ENCODE measurements around the gene RXFP3. TPM values are rescaled to one million over a fixed set of nuclear protein-coding genes. Genes with fewer than 3 reads are reported as not detected.

RXFP3 gene
- total and polyA plus RNA-seq, 2 of the 8 experiments (the other 6 are each of a cell fraction or from before 2014, with no cell fraction given), result 0.15 TPM; not detected in 1

GRCh38 chr5:33905381-33905780 lies 30.8 kb upstream of the RXFP3 start:
- ChIA-PET POLR2A (ENCODE audit: partially characterized antibody) (no interaction called here), CTCF (ENCODE audit: partially characterized antibody) (no interaction called here)
- no peaks in the 10 kb centered on the region for H3K27me3 ChIP-seq (replicated peaks in 1 of 4; ENCODE audit: control insufficient read depth in 3 of 4, extremely low read depth in 1 of 4, insufficient read depth in 3 of 4, low read length in 3 of 4)
- no peaks in the 10 kb centered on the region for H3K36me3 ChIP-seq (ENCODE audit: control insufficient read depth in 2 of 4, insufficient read depth in 4 of 4, low read length in 3 of 4)
- no peak overlapping the region for H2BK120ac ChIP-seq (replicated peaks; ENCODE audit: low read depth, low read length)
- H3K9ac ChIP-seq (replicated peaks in 1 of 4; ENCODE audit: extremely low read depth in 1 of 4, low read depth in 3 of 4, low read length in 3 of 4), result no peak overlapping the region
- peaks cover 10 to 19% of the 10 kb centered on the region in 2 experiments; a peak in 3 of 4 replicates for H3K9me3 ChIP-seq (ENCODE audit: insufficient read depth in 2 of 2, low read depth in 1 of 2, low read length in 1 of 2)
- no peak overlapping the region for H3K4me2 ChIP-seq (ENCODE audit: insufficient read depth in 1 of 2, low read depth in 2 of 2, low read length in 2 of 2)
- H4K91ac ChIP-seq (replicated peaks; ENCODE audit: insufficient read length, low read length), result no peak overlapping the region
- no peak overlapping the region for H3K14ac ChIP-seq (ENCODE audit: insufficient read length)
- TF ChIP-seq CREB1 (IDR thresholded peaks at IDR 0.05) (no peak), CEBPB (IDR thresholded peaks at IDR 0.05; ENCODE audit: low read depth, low read length) (no peak), JUN (IDR thresholded peaks at IDR 0.05; ENCODE audit: low read depth, low read length) (no peak), CHD2 (IDR thresholded peaks at IDR 0.05; ENCODE audit: low read length) (no peak), KDM5A (IDR thresholded peaks at IDR 0.05; ENCODE audit: low read length) (no peak), ATF3 (IDR thresholded peaks at IDR 0.05; ENCODE audit: insufficient read depth, low read depth, low read length) (no peak), NANOG (IDR thresholded peaks at IDR 0.05; ENCODE audit: insufficient read depth, low read depth, low read length, poor library complexity, severe bottlenecking) (no peak), BCL11A (IDR thresholded peaks at IDR 0.05; ENCODE audit: low read depth in 2 of 2, low read length in 2 of 2) (no peak), GABPA (IDR thresholded peaks at IDR 0.05; ENCODE audit: borderline replicate concordance, insufficient read depth, low read length) (no peak), RNF2 (IDR thresholded peaks at IDR 0.05; ENCODE audit: borderline replicate concordance, low read depth, low read length, missing control alignments, poor library complexity, severe bottlenecking) (no peak)
- H3K4me1 ChIP-seq (replicated peaks in 1 of 4; ENCODE audit: control insufficient read depth in 3 of 4, insufficient read depth in 4 of 4, low read length in 3 of 4), result no peaks in the 10 kb centered on the region
- WGBS, 2 experiments (ENCODE audit: extremely low coverage in 1 of 2, insufficient coverage in 1 of 2, insufficient read length in 1 of 2, insufficient replicate concordance in 2 of 2, low coverage in 1 of 2, low lambda C conversion rate in 2 of 2, missing lambda C conversion rate in 1 of 2), result 96% methylated on average over 1 of the region's 1 CpG; no CpG with 5 or more reads in 1 of the 2 experiments
- no peak overlapping the region for H2AFZ ChIP-seq (ENCODE audit: low read length)
- no peak overlapping the region for H3K18ac ChIP-seq (ENCODE audit: extremely low read depth, low read length)
- no peak overlapping the region for H3K4ac ChIP-seq (replicated peaks; ENCODE audit: insufficient read length, low read depth, low read length)
- H3K4me3 ChIP-seq (ENCODE audit: extremely low read depth in 1 of 4, insufficient read depth in 2 of 4, low read depth in 3 of 4, low read length in 4 of 4), result no peak overlapping the region
- no peaks in the 10 kb centered on the region for H4K20me1 ChIP-seq (replicated peaks in 1 of 2; ENCODE audit: control insufficient read depth in 1 of 2, insufficient read depth in 2 of 2, low read length in 2 of 2)
- H2BK12ac ChIP-seq (ENCODE audit: low read depth, low read length), result no peak overlapping the region
- no peak overlapping the region for H3K56ac ChIP-seq (replicated peaks; ENCODE audit: insufficient read length, low read depth, low read length)
- H2BK5ac ChIP-seq (ENCODE audit: low read depth, low read length), result no peak overlapping the region
- H4K5ac ChIP-seq (ENCODE audit: insufficient read length, low read depth, low read length), result no peak overlapping the region
- DNase-seq (ENCODE audit: low read depth in 1 of 2, low spot score in 2 of 2) (no peak), FAIRE-seq (no peak)
- no peaks in the 10 kb centered on the region for H3K79me1 ChIP-seq (ENCODE audit: low read depth, low read length)
- no peak overlapping the region for H4K8ac ChIP-seq (ENCODE audit: extremely low read depth, insufficient read depth, low read length)
- H2BK20ac ChIP-seq (ENCODE audit: low read length), result no peak overlapping the region
- no peak overlapping the region for H2BK15ac ChIP-seq (ENCODE audit: low read length)
- H3K23ac ChIP-seq (ENCODE audit: insufficient read length), result no peak overlapping the region
- no peak overlapping the region for H3K27ac ChIP-seq (ENCODE audit: low read depth, low read length)
- H3K79me2 ChIP-seq (ENCODE audit: control insufficient read depth in 1 of 2, insufficient read depth in 2 of 2, low read length in 2 of 2), result no peaks in the 10 kb centered on the region
- H3K23me2 ChIP-seq (ENCODE audit: low read depth, low read length), result no peaks in the 10 kb centered on the region
- no peak overlapping the region for H2AK5ac ChIP-seq (ENCODE audit: low read depth, low read length)
